HepG2 (cell line): ENCODE data around the gene CHID1. TPM values are rescaled to one million over a fixed set of nuclear protein-coding genes. Genes with fewer than 3 reads are reported as not detected.

Experiments used
- AGO1 ChIP-seq: fragments of 200-400 bp; formaldehyde crosslinking; IDR thresholded peaks from 2 replicates; pipeline ENCODE4 v1.6.1; 2017; ENCODE audit warnings: mild to moderate bottlenecking, low read depth, low read length, moderate library complexity; ENCODE audit not compliant: poor library complexity, severe bottlenecking
- AKAP8 ChIP-seq: sonication (generic); formaldehyde crosslinking; IDR thresholded peaks from 2 replicates; pipeline ENCODE4 v1.5.1; 2020; ENCODE audit warnings: mild to moderate bottlenecking, missing genetic modification reagents
- BATF2 ChIP-seq: sonication (generic); formaldehyde crosslinking; IDR thresholded peaks from 2 replicates; pipeline ENCODE4 v1.8.0; 2022; ENCODE audit warnings: mild to moderate bottlenecking, missing genetic modification reagents, moderate library complexity
- CSRNP1 ChIP-seq: sonication (generic); formaldehyde crosslinking; IDR thresholded peaks from 2 replicates; pipeline ENCODE4 v1.8.1; 2023; ENCODE audit warnings: mild to moderate bottlenecking, missing genetic modification reagents
- EED ChIP-seq: sonication (generic); formaldehyde crosslinking; IDR thresholded peaks from 2 replicates; pipeline ENCODE4 v1.5.0; 2020; ENCODE audit warnings: mild to moderate bottlenecking, missing genetic modification reagents
- GATAD2A ChIP-seq: IDR thresholded peaks from 2 replicates; pipeline ENCODE4 v1.6.1; 2016
- GFI1 ChIP-seq: sonication (generic); formaldehyde crosslinking; IDR thresholded peaks from 2 replicates; pipeline ENCODE4 v1.5.0; 2020; ENCODE audit warnings: missing genetic modification reagents, mild to moderate bottlenecking, borderline replicate concordance
- HNF1B ChIP-seq: sonication (generic); formaldehyde crosslinking; IDR thresholded peaks from 2 replicates; pipeline ENCODE4 v1.5.1; 2020; ENCODE audit warnings: mild to moderate bottlenecking, moderate library complexity, missing genetic modification reagents
- KLF13 ChIP-seq: sonication (generic); formaldehyde crosslinking; IDR thresholded peaks from 2 replicates; pipeline ENCODE4 v1.4.0; 2020; ENCODE audit warnings: mild to moderate bottlenecking, missing genetic modification reagents
- MTA3 ChIP-seq: sonication (generic); formaldehyde crosslinking; IDR thresholded peaks from 2 replicates; pipeline ENCODE4 v1.4.0; 2020; ENCODE audit warnings: missing genetic modification reagents
- MYC ChIP-seq: sonication (generic); formaldehyde crosslinking; IDR thresholded peaks from 2 replicates; pipeline ENCODE4 v1.9.0; 2021; ENCODE audit warnings: missing genetic modification reagents, borderline replicate concordance
- NFATC3 ChIP-seq: sonication (generic); formaldehyde crosslinking; IDR thresholded peaks from 2 replicates; pipeline ENCODE4 v1.5.1; 2020; ENCODE audit warnings: mild to moderate bottlenecking, missing genetic modification reagents
- NFRKB ChIP-seq: fragments of 450-650 bp; IDR thresholded peaks from 2 replicates; pipeline ENCODE4 v1.6.1; 2017
- NR2C2 ChIP-seq: sonication (generic); formaldehyde crosslinking; IDR thresholded peaks from 2 replicates; pipeline ENCODE4 v1.4.0; 2020; ENCODE audit warnings: missing genetic modification reagents, mild to moderate bottlenecking, moderate library complexity, borderline replicate concordance
- SAP130 ChIP-seq: IDR thresholded peaks from 2 replicates; pipeline ENCODE4 v1.6.1; 2016; ENCODE audit warnings: low read depth
- SIN3B ChIP-seq: fragments of 150-350 bp; IDR thresholded peaks from 2 replicates; pipeline ENCODE4 v1.6.1; 2014; ENCODE audit warnings: low read length
- SP5 ChIP-seq: IDR thresholded peaks from 2 replicates; pipeline ENCODE4 v1.6.1; 2016; ENCODE audit warnings: low read depth, borderline replicate concordance
- THAP9 ChIP-seq: sonication (generic); formaldehyde crosslinking; IDR thresholded peaks from 2 replicates; pipeline ENCODE4; 2020; ENCODE audit warnings: missing genetic modification reagents, mild to moderate bottlenecking, borderline replicate concordance
- ZFP37 ChIP-seq: sonication (generic); formaldehyde crosslinking; IDR thresholded peaks from 2 replicates; pipeline ENCODE4 v1.4.0; 2020; ENCODE audit warnings: missing genetic modification reagents, borderline replicate concordance
- ZNF207 ChIP-seq: fragments of 450-650 bp; IDR thresholded peaks from 2 replicates; pipeline ENCODE4 v1.6.1; 2016; ENCODE audit warnings: antibody characterized with exemption, borderline replicate concordance
- ZNF292 ChIP-seq: sonication (generic); formaldehyde crosslinking; IDR thresholded peaks from 2 replicates; pipeline ENCODE4 v1.8.1; 2022; ENCODE audit warnings: mild to moderate bottlenecking, low read depth, missing genetic modification reagents, borderline replicate concordance
- ZNF546 ChIP-seq: sonication (generic); formaldehyde crosslinking; conservative IDR thresholded peaks from 2 replicates; pipeline ENCODE4 v1.8.1; 2023; ENCODE audit warnings: mild to moderate bottlenecking, missing genetic modification reagents
- ZNF614 ChIP-seq: IDR thresholded peaks from 2 replicates; pipeline ENCODE4 v1.6.1; 2018; ENCODE audit warnings: missing biosample characterization, missing genetic modification reagents, inconsistent platforms, borderline replicate concordance
- ZNF839 ChIP-seq: sonication (generic); formaldehyde crosslinking; IDR thresholded peaks from 2 replicates; pipeline ENCODE4 v1.4.0; 2020; ENCODE audit warnings: missing genetic modification reagents, mild to moderate bottlenecking, borderline replicate concordance
- polyA plus RNA-seq, 8 experiments: library from polyadenylated mRNA; depleted of rRNA in 3 of 8; stranded (reverse) in 7 of 8; unstranded in 1 of 8; fragments of >200 nt; fragmentation: Illumina TruSeq in 4 of 8; extraction: Trizol in 4 of 8; gene quantifications; 2 replicates each; pipeline versions ENCODE4 v1.2.1 to v1.2.3, GENCODE V29; 2011 to 2016; ENCODE audit warnings: low read depth in 4 of 8, missing spikeins in 1 of 8, mixed read lengths in 1 of 8; ENCODE audit not compliant: insufficient read depth in 1 of 8
- total RNA-seq, 5 experiments: library from RNA; depleted of rRNA; stranded (reverse); fragments of >200 nt; fragmentation: Illumina TruSeq; extraction: Trizol; gene quantifications; 2 replicates each; pipeline ENCODE4 v1.2.3, GENCODE V29; 2016; ENCODE audit warnings: low read depth in 1 of 5

The CHID1 gene
- total and polyA plus RNA-seq, 2 of the 13 experiments (the other 11 are each of a cell fraction or from before 2014, with no cell fraction given) = 65.1 to 93.6 TPM

GRCh38 chr11:914747-915501 is 4.3 kb upstream of the CHID1 start (continued):
- peak; percentile 36; the same call in 1 of the 2 replicates for TF ChIP-seq CSRNP1 (CRISPR knock-in tag)
- no peak for TF ChIP-seq KLF13 (CRISPR knock-in tag)
- TF ChIP-seq THAP9 (CRISPR knock-in tag) = peak; percentile 39; the same call in 1 of the 2 replicates
- peak; percentile 85 for TF ChIP-seq HNF1B (CRISPR knock-in tag)
- TF ChIP-seq ZNF614 (CRISPR knock-in tag) = no peak
- TF ChIP-seq MTA3 (CRISPR knock-in tag) = no peak
- no peak for TF ChIP-seq AKAP8
- TF ChIP-seq MYC (CRISPR knock-in tag) = peak; percentile 72
- TF ChIP-seq SAP130 (CRISPR knock-in tag) = peak; percentile 94
- TF ChIP-seq NFRKB = no peak
- no peak for TF ChIP-seq GFI1 (CRISPR knock-in tag)
- TF ChIP-seq NFATC3 (CRISPR knock-in tag) = no peak
- peak; percentile 17; the same call in 1 of the 2 replicates for TF ChIP-seq ZNF292 (CRISPR knock-in tag)
- peak; percentile 58 for TF ChIP-seq GATAD2A (CRISPR knock-in tag)
- peak; percentile 43; the same call in 1 of the 2 replicates for TF ChIP-seq SP5 (CRISPR knock-in tag)
- no peak for TF ChIP-seq ZNF546 (CRISPR knock-in tag)
- no peak for TF ChIP-seq EED (CRISPR knock-in tag)
- TF ChIP-seq BATF2 = no peak
- TF ChIP-seq NR2C2 (CRISPR knock-in tag) = peak; percentile 30; the same call in 1 of the 2 replicates
- TF ChIP-seq ZNF207 = no peak
- no peak for TF ChIP-seq ZFP37 (CRISPR knock-in tag)
- TF ChIP-seq AGO1 = no peak
- TF ChIP-seq SIN3B = no peak
- TF ChIP-seq ZNF839 (CRISPR knock-in tag) = no peak
